Muscle layer of duodenum (tissue), 2 donors: ENCODE results near the gene CTSD.

Experiments used
- H3K27ac ChIP-seq: one replicate; pipeline ENCODE4 v1.7.0; 2013; ENCODE audit warnings: mild to moderate bottlenecking, low read length
- H3K27me3 ChIP-seq: one replicate; pipeline ENCODE4 v1.7.0; 2013; ENCODE audit warnings: low read depth, mild to moderate bottlenecking, control low read depth, low read length
- H3K36me3 ChIP-seq, 2 donors: one replicate each; pipeline ENCODE4 v1.7.0; 2013; ENCODE audit warnings: low read length in 2 of 2, control low read depth in 1 of 2, mild to moderate bottlenecking in 1 of 2; ENCODE audit not compliant: insufficient read depth in 2 of 2, control insufficient read depth in 1 of 2
- H3K4me1 ChIP-seq, 2 donors: one replicate each; pipeline ENCODE4 v1.7.0; 2013; ENCODE audit warnings: low read length in 2 of 2, mild to moderate bottlenecking in 2 of 2, control low read depth in 1 of 2, moderate library complexity in 1 of 2; ENCODE audit not compliant: insufficient read depth in 2 of 2, control insufficient read depth in 1 of 2
- H3K4me3 ChIP-seq, 2 donors: one replicate each; pipeline ENCODE4 v1.7.0; 2013; ENCODE audit warnings: low read length in 2 of 2, low read depth in 1 of 2, mild to moderate bottlenecking in 1 of 2
- H3K9me3 ChIP-seq, 2 donors: one replicate each; pipeline ENCODE4 v1.7.0; 2013; ENCODE audit warnings: low read length in 2 of 2, control low read depth in 1 of 2, mild to moderate bottlenecking in 1 of 2; ENCODE audit not compliant: control insufficient read depth in 1 of 2
- donor health status: healthy.

Gene CTSD

DNA sequence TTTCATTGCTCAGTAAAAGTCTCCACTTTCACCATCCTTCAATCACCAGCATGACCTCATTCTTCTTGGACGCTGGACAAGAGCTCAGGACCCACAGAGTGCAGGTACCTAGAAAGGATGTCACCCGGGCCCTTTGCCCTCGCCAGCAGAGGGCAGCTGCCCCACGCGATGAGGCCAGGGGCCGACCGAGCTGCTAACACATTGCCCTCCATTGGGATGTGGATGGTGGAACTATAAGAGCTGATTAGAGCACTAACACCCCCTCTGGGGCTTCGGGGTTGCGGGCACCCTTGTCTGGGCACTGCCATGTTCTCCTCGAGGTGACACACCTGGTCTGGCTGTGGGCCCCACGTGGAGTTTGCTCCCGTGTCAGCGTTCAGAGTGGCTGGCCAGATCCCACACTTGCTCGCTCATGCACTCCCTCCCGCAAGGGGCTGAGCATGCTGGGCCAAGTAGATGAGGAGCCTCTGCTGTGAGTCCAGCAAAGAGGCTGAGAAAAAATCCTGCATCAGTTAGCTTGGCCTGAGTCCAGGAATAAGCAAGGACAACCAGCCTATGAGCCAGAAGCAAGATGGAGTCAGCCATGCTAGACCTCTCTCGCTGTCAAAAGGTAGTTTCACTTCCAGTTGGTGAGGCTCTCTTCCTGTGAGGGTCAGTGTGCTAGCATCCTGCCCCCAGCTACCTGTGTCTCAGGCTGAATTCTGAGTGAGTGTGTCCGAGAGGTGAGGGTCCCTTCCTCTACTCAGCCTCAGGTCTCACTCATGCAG lies 56.9 kb downstream of the CTSD start:
- Histone ChIP-seq H3K4me1 (no peaks in the 10 kb centered on the region), H3K4me3 (no peak overlapping the region), H3K27me3 (no peaks in the 10 kb centered on the region), H3K27ac (no peak overlapping the region), H3K9me3 (no peaks in the 10 kb centered on the region), H3K36me3 (no peaks in the 10 kb centered on the region)

DNA sequence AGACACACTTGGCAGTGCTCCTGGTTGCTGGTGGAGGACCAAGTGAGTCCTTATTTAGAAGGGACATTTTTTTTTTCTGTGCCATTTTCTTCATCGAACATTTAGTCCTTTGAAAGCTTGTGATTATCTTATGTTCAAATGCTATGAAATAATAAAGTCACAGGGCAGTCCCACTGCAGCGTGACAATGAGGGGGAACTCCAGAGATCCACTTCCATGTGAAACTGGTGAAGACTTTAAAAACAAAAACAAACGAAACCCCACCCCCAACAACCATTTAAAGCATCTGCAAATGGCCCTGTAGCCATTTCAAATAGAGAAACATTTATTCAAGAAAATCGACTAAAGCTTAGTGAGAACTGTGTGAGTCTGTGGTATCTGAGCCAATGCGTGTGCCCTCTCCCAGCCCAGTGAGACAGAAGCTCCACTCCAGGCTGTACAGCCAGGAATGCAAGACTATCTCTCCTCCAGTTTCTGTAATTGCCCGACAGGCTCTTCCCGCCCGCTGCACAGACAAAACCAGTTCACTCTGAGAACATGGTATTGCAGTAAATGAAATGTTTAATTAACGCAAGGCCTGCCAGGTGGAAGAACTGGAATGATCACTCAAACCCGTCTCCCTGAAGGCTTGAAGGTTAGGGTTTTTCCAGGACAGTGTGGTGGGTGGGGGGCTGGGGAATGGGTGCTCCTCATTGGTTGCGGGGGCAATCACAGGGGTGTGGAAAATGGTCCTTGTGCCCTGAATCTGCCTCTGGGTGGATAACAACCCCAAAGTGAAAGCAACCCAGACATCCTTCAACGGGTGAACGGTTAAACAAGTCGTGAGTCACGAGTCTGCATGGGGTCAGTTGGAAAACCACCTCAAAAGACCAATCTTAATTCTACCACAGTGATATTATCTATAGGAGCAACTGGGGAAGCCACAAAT lies 58.3 kb downstream of the CTSD start:
- Histone ChIP-seq H3K9me3 (no peaks in the 10 kb centered on the region), H3K4me1 (no peaks in the 10 kb centered on the region), H3K27me3 (no peaks in the 10 kb centered on the region), H3K4me3 (no peak overlapping the region), H3K27ac (no peak overlapping the region), H3K36me3 (no peaks in the 10 kb centered on the region)

DNA sequence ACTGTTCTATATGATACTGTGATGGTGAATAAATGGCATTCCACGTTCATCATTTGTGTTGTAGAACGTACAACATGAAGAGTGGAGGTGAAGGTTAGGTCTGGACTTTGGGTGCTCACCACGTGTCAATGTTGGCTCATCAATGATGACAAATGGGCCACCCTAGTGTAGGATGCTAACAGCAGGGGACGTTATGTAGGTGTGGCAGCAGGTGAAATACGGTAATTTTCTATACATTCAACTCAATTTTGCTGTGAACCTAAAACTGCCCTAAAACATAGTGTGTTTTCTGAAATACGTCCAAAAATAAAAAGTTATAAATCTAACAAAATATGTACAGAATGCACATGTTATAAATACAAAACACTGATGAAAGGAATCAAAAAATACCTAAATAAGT lies 60.6 kb downstream of the CTSD start:
- H3K27ac ChIP-seq, result no peak overlapping the region
- no peaks in the 10 kb centered on the region for H3K27me3 ChIP-seq
- no peaks in the 10 kb centered on the region for H3K36me3 ChIP-seq
- no peaks in the 10 kb centered on the region for H3K4me1 ChIP-seq
- H3K9me3 ChIP-seq, result no peaks in the 10 kb centered on the region
- no peak overlapping the region for H3K4me3 ChIP-seq
